Activated T-cell treated with anti-CD3 and anti-CD28 coated beads for 48 hours (primary cell): ENCODE results near the gene WHRN.

ENCODE experiments used
- DNase-seq: peaks from one replicate; pipeline ENCODE4 v3.0.0-alpha.2; 2020; ENCODE audit warnings: low read depth

WHRN gene

DNA sequence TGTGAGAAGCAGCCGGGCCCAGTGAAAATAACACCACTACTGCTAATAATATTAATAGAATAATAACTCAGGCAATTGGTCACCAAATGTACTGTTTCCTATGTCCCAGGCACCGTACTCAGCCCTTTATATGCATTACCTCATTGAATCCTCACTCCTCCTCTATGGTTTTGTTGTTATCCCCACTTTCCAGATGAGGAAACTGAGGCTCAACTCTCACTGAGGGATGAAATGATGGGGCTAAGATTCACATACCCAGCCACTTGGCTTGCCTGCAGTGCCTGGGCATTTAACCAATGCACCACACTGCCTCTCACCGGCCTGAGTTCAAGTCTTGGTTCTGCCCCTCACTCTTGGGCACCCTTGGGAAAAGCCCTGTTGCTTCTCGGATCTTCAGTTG, 34.1 kb downstream of the WHRN start:
- no peak for DNase-seq

DNA sequence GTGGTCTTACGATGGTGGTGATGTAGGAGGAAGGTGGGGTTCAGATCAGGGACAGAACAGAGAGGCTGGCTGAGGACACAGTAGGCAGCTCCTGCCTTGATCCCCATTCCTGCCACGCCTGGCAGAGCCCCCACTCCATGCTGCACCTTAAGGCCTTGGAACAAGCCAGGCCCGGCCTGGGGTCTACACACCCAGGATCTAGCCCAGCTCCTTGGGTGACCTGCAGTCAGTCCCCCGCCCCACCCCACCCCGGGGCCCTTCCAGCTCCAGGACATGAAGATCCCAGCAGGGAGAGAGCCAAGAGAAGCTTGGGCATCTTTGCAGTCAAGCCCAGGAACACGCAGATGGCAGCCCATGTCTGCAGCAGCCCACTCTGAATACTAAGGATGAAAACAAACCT, 34.7 kb downstream of the WHRN start:
- no peak for DNase-seq

DNA sequence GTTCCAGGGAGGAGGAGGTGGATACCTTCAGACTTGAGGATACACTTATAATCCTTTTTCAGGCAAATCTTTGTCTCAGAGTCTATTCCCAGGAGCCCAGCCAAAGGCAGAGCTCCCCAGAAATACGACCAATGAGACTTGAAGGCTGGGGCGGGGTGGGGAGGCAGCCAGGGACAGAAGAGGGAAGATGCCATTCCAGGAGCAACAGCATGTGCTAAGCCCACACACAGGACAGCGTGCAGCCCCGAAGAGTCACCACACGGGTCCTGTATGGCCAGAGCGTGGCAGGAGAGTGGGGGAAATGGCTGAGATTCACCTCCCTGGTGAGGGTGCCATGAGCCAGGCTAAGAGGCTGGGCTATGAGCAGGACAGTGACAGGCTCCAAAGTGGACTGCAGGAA, 35.2 kb downstream of the WHRN start:
- no peak for DNase-seq

DNA sequence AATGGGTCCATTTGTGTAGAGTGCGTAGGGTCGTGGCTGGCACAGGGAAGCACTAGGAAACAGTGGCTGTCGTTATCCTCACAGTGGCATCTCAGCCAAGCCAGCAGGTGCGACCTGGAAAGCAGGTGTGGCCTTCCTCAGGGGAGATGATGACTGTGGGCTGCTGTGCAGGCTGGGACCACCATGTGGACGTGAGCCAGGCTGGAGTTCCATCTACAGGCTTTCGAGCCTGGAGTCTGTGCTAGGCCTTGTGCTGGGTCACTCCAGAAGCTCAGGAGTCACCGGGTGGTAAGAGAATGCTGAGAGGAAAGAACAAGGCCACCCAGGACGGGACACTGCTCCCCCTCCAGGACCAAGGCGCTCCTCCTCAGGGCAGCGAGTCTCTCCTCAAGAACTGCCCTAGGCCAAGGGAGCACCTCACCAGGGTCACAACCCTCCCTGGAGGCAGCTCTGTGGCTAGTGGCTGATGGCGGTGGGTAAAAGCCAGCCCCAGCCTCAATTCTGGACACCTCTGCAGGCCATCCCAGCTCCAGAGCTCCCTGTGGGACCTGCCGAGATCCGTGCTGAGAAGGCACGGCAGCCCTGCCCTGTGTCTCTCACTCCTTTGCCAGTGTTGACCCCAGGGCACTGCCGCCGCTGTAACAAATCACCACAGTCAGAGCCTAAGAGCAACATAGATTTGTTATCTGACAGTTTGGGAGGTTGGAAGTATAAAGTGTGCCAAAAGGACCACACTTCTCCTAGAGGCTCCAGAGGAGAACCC, 36.0 kb downstream of the WHRN start:
- DNase-seq: no peak

DNA sequence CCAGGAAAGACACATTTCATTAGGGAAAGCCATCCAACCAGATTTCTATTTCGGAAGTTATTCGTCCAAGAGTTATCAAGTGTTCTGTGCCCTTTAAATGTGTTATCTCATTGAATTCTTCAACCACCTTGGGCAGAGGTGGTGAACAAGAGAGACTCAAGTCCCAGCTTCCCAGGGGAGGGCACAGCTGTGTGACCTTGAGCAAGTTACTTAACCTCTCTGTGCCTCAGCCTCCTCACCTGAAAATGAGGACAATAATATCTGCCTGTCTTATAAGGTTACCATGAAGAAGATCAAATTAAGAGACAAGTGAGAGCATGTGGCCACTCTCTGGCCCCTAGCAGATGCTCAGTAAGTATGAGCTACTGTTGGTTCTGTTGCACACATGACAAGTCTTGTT, 37.4 kb downstream of the WHRN start:
- DNase-seq: no peak

DNA sequence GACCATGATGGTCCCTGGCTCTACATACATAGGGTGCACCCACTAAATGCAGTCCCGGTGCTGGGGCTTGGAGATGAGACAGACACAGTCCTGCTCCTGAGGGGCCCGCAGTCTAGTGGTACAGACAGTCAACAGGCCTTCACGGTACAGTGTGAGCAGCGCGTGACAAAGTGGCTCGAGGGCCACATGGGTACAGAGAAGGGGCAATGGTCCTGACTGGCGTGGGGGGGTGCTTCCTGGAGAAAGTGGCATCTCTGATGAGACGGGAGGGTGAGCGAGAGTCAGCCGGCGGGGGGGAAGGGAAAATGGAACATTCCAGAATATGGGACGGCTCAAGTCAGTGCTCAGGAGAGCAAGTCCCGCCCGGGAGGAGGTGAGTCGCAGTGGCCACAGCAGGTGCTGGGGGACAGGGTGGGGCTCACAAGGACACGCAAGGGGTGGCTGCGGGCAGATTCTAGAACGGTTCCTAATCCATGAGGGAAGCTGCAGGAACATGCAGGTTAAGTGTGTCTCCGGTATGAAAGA, 38.0 kb downstream of the WHRN start:
- DNase-seq: no peak

DNA sequence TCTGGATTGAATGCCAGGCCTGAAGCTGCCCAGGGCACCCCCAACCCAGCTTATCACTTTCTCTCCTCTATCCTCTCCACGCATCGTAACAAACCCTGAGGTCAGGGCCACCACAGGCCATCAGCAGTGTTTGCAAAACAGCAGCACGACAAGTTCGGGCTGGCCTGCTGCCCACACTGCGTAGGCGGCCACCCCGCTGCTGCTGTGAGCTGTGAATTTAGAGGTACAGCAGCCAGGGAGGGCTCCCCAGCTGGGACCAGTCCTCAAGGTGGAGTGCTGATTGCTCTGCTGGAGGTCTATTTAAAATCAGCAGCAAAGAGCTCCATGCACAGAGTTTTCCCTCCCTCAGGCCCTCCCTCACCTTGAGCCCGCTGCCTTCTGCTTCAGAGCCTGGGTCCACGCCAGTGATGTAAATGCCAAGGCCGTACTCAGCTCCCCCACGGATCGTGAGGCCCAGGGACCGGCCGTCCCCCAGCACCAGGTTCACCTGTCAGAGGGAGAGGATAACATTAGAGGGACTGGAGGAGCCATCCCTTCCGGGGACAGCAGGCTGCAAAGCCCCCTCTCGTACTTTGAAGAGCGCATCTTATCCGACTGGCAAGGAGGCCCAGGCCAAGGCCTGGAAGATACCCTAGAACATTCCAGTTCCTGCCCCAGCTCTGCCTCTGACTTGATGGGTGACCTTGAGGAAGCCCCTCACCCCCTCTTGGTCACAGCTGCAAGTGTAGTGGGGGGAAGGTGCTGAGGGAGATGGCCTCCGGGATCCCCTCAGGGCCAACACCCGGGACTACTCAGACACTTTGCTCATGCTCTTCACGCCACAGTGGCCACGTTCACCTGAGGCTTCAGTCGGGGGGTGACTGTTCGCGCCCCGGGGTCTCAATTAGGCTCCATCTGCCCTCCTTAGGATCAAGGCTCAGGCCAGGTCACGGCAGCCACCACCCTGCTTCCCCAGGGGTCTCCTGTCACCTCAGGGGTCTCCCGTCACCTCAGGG, 39.1 kb downstream of the WHRN start:
- DNase-seq: no peak

DNA sequence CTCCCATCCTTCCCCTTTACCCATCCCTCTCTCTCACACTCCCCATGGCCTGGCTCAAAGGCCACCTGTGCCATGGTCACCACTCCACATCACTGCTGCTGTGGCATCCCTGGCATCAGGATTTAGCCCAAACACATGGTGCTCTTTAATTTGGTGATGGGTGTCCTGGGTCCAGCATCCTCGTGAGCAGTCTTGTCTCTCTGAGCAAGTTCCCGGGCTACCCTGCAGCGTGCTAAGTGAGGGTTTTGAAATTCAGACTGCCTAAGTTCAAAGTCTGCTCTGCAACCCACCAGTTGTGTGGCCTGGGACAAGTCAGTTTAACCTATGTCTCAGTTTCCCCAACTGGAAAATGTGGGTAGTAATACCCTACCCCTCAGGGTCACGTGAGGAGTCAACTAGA, 39.9 kb downstream of the WHRN start:
- no peak for DNase-seq

DNA sequence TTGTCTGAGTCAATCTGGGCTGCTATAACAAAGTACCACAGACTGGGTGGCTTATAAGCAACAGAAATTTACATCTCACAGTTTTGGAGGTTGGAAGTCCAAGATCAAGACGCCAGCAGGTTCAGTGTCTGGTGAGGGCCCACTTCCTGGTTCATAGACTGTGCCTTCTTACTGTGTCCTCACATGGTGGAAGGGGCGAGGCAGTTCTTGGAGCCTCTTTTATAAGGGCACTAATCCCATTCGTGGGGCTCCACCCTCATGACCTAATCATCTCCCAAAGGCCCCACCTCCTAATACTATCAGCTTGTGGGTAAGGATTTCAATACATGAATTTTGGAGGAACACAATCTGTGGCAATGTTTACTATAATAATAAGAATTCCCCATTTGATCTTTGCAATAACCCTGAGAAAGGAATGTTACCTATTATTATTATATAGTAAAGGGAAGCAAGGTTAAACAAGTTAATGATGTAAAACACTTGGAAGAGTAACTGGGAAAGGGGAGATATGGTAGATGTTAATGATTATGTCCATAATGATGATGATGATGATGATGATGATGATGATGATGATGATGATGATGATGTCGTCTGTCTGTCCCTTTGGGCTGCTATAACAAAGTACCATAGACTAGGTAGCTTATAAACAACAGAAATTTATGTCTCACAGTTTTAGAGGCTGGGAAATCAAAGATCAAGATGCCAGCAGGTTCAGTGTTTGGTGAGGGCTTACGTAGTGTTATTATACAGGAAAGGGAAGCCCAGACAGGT, 40.8 kb downstream of the WHRN start:
- DNase-seq: no peak

DNA sequence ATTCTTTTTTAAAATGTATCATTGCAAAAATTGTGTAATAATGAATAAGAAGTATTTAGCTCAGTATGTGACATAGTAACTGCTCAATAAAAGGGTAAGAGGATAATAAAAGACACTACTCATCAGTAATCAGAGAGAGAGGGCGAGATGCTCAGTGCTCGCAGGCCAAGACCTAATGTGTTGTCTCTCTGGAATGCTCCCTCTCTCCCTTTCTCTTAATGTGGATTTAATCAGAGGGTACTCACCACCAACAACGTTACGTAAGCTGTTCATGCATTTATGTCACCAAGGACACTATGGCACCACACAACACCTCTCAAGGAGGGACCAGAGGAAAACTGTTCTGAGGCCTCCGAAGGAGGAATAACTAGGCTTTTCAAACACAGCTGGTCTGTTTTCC, 42.5 kb downstream of the WHRN start:
- DNase-seq: no peak

DNA sequence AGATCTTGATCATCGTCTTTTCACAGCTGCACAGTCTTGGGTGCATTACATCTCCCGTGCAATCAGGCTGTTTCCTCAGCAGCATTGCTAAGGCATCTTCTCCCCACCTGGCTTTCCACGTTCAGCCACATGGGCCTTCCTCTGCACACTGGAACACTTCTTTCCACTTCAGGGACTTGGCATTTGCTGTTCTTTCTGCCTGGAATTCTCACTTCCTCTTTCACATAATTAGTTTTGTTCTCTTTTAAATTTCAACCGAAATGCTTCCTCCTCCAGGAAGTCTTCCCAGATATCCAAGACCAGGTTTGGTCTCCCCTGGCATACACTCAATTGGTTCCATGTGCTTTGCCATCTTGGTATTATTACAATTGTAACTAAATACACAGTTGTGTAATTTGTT, 43.8 kb downstream of the WHRN start:
- no peak for DNase-seq

- DNase-seq: no peak
Measured at GRCh38 chr9:114460513-114461199, 44.6 kb downstream of the WHRN start.

DNA sequence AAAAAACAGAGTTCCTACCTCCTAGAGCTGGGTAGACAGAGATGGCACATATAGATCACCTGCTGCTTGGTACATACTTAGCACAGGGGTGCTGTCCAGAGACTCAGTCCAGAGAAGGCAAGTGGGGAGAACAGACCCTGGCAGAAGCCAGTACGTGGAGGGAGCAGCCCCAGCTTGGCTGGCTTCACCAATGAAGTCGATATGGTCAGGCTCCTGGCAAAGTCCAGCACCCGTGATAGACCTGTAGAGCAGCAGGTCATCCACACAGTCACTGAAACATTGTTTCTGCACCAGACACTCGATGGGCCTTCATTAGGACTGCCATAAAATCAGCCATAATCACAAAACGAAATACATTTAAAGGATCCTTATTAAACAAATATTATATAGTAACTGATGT, 45.8 kb downstream of the WHRN start:
- DNase-seq: no peak

DNA sequence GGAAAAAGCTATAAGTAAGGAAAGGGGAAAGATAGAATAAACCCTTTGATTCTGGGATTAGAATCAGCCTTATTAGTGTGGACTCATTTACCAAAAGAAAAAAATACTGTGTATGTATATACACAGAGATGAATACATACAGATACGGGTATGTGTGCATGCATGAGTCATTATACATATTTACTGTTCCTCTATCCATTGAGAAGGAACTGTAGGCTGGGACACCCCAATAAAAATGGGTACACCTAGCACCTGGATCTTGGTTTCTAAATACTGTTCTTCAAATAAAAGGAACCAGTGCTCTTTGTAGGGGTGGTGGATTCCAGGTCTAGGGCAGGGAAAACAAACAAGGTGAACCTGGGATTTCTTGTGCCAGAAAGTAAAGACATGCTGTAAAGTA, 48.3 kb downstream of the WHRN start:
- no peak for DNase-seq

- DNase-seq: no peak
Measured at GRCh38 chr9:114454652-114455051, 50.6 kb downstream of the WHRN start.

GRCh38 chr9:114452219-114453165, 52.8 kb downstream of the WHRN start:
- DNase-seq: peak; percentile 5

GRCh38 chr9:114451707-114452031, 53.6 kb downstream of the WHRN start:
- DNase-seq: no peak

GRCh38 chr9:114450833-114451706, 54.2 kb downstream of the WHRN start:
- DNase-seq: no peak

DNA sequence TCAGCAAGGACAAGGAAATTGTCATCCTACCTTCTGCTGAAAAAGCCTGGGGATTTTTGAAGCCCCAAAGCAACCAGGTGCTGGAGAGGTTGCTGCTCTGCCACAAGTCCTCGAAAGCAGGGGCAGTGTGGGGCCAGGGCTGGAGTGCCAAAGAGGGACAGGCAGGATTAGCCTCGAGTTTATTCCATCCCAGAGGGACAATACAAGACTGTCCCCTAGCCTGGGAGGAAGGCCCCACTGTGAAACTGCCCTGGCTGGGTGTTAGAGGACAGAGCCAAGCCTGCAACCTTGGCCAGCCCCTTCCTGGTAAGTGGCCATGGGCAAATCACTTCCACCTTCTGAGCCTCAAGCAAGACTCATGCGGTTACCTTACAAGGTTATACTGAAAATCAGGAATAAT, 55.1 kb downstream of the WHRN start:
- DNase-seq: no peak

- no peak for DNase-seq
Measured at GRCh38 chr9:114449236-114449635, 56.0 kb downstream of the WHRN start.
